Breast epithelium (tissue), 4 donors: ENCODE results near the gene TESMIN. TPM values are rescaled to one million over a fixed set of nuclear protein-coding genes. Genes with fewer than 3 reads are reported as not detected.

Source experiments
- DNase-seq, 2 donors: peaks; one replicate each; pipeline ENCODE4 v3.0.0-alpha.2; 2019; ENCODE audit warnings: low spot score in 2 of 2
- H3K27ac ChIP-seq, 2 donors: fragments of 200-600 bp; sonication (generic) in 1 of 2; one replicate each; pipeline ENCODE4 v1.5.1; 2016 to 2019; ENCODE audit warnings: mild to moderate bottlenecking in 1 of 2
- H3K27me3 ChIP-seq, 2 donors: fragments of 200-600 bp; sonication (generic) in 1 of 2; one replicate each; pipeline versions ENCODE4 v1.5.1 to v1.6.0; 2017 to 2019; ENCODE audit warnings: control low read depth in 1 of 2, mild to moderate bottlenecking in 1 of 2
- H3K36me3 ChIP-seq: fragments of 200-600 bp; one replicate; pipeline ENCODE4 v1.5.1; 2019
- H3K4me1 ChIP-seq, 2 donors: fragments of 200-600 bp; sonication (generic); one replicate each; pipeline ENCODE4 v1.5.1; 2016 to 2019; ENCODE audit warnings: control low read depth in 1 of 2
- H3K4me3 ChIP-seq, 3 donors: fragments of 200-600 bp; sonication (generic); 1 replicate in 2 of 3; 2 replicates in 1 of 3; pipeline ENCODE4 v1.5.1; 2016 to 2019; ENCODE audit warnings: mild to moderate bottlenecking in 3 of 3, moderate library complexity in 2 of 3
- H3K9me3 ChIP-seq, 2 donors: fragments of 200-600 bp; sonication (generic) in 1 of 2; one replicate each; pipeline ENCODE4 v1.5.1; 2016 to 2019; ENCODE audit warnings: control low read depth in 1 of 2
- POLR2A ChIP-seq: fragments of 450-650 bp; IDR thresholded peaks from one replicate; pipeline ENCODE4 v1.6.1; 2016; ENCODE audit warnings: antibody characterized with exemption, mild to moderate bottlenecking, moderate library complexity
- POLR2AphosphoS5 ChIP-seq, 3 donors: sonication (generic); formaldehyde crosslinking; IDR thresholded peaks; one replicate each; pipeline ENCODE4 v1.6.1; 2017; ENCODE audit warnings: antibody characterized with exemption in 3 of 3
- intact Hi-C: fragments of 100-400 bp; cut with DNase I; formaldehyde crosslinking; loops from one replicate; pipeline ENCODE4 v1.15.1; 2023; ENCODE audit warnings: low total_unique reads
- total RNA-seq, 3 donors: library from RNA; depleted of rRNA; stranded (reverse); fragments of >200 nt; gene quantifications; one replicate each; pipeline ENCODE4 v1.1.0, GENCODE V29; 2016
- TF ChIP-seq, protein P1 (sequence below), 3 donors: fragments of 450-650 bp; IDR thresholded peaks; one replicate each; pipeline ENCODE4 v1.5.1; 2016 to 2017; ENCODE audit warnings: antibody characterized with exemption in 3 of 3, mild to moderate bottlenecking in 3 of 3, moderate library complexity in 3 of 3

Gene TESMIN
- total RNA-seq, 3 donors from 2014 or later: 0.48 to 9.8 (median 6.9) TPM

GRCh38 chr11:68756171-68756766 is 4.9 kb upstream of the TESMIN start:
- no peak overlapping the region for H3K4me3 ChIP-seq
- no peak for TF ChIP-seq POLR2A
- no peak for TF ChIP-seq POLR2AphosphoS5 (IDR thresholded peaks at IDR 0.05)
- TF ChIP-seq, protein P1, sequence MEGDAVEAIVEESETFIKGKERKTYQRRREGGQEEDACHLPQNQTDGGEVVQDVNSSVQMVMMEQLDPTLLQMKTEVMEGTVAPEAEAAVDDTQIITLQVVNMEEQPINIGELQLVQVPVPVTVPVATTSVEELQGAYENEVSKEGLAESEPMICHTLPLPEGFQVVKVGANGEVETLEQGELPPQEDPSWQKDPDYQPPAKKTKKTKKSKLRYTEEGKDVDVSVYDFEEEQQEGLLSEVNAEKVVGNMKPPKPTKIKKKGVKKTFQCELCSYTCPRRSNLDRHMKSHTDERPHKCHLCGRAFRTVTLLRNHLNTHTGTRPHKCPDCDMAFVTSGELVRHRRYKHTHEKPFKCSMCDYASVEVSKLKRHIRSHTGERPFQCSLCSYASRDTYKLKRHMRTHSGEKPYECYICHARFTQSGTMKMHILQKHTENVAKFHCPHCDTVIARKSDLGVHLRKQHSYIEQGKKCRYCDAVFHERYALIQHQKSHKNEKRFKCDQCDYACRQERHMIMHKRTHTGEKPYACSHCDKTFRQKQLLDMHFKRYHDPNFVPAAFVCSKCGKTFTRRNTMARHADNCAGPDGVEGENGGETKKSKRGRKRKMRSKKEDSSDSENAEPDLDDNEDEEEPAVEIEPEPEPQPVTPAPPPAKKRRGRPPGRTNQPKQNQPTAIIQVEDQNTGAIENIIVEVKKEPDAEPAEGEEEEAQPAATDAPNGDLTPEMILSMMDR (IDR thresholded peaks at IDR 0.05): no peak
- H3K9me3 ChIP-seq: no peaks in the 10 kb centered on the region
- intact Hi-C loops: no loop called here
- no peaks in the 10 kb centered on the region for H3K27me3 ChIP-seq
- H3K36me3 ChIP-seq: peaks cover 6% of the 10 kb centered on the region
- no peaks in the 10 kb centered on the region for H3K4me1 ChIP-seq
- no peak overlapping the region for H3K27ac ChIP-seq
- no peak for DNase-seq

DNA sequence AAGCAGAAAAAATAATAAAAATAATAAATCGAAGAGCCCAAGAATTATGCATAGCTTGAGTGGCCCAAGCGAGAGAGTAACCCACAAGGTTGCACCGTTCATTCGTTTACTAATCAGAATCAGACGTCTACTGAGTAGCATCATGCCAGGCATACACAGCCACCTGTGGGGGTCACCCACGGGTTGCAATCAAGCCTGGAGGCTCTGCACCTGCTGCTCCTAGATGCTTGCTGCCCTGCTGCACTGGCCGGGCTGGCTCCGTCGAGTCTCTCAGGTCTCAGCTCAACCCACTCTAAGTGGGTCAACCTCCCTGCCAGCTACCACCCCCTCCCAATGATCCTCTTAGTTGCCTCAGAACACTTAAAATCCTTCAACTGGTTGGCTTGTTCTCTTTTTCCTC is 2.0 kb upstream of the TESMIN start:
- no peak for DNase-seq
- H3K36me3 ChIP-seq: peaks cover 6% of the 10 kb centered on the region
- no peaks in the 10 kb centered on the region for H3K9me3 ChIP-seq
- no peaks in the 10 kb centered on the region for H3K27me3 ChIP-seq
- H3K4me1 ChIP-seq: no peaks in the 10 kb centered on the region
- intact Hi-C loops: no loop called here
- no peak overlapping the region for H3K27ac ChIP-seq
- H3K4me3 ChIP-seq: no peak overlapping the region
- TF ChIP-seq POLR2AphosphoS5 (IDR thresholded peaks at IDR 0.05): no peak
- no peak for TF ChIP-seq POLR2A
- TF ChIP-seq, protein P1 (IDR thresholded peaks at IDR 0.05): no peak

GRCh38 chr11:68751004-68751325 is 355 bp downstream of the TESMIN start:
- TF ChIP-seq POLR2AphosphoS5 (IDR thresholded peaks at IDR 0.05): no peak
- TF ChIP-seq, protein P1 (IDR thresholded peaks at IDR 0.05): no peak
- no peak for TF ChIP-seq POLR2A
- no peaks in the 10 kb centered on the region for H3K27me3 ChIP-seq
- no peak for DNase-seq
- no peaks in the 10 kb centered on the region for H3K4me1 ChIP-seq
- H3K36me3 ChIP-seq: no peaks in the 10 kb centered on the region
- peak overlapping the region; percentile 19 to 68 (median 65) for H3K4me3 ChIP-seq
- no peaks in the 10 kb centered on the region for H3K9me3 ChIP-seq
- peak overlapping the region; percentile 74 to 83 for H3K27ac ChIP-seq
- intact Hi-C loops: no loop called here

DNA sequence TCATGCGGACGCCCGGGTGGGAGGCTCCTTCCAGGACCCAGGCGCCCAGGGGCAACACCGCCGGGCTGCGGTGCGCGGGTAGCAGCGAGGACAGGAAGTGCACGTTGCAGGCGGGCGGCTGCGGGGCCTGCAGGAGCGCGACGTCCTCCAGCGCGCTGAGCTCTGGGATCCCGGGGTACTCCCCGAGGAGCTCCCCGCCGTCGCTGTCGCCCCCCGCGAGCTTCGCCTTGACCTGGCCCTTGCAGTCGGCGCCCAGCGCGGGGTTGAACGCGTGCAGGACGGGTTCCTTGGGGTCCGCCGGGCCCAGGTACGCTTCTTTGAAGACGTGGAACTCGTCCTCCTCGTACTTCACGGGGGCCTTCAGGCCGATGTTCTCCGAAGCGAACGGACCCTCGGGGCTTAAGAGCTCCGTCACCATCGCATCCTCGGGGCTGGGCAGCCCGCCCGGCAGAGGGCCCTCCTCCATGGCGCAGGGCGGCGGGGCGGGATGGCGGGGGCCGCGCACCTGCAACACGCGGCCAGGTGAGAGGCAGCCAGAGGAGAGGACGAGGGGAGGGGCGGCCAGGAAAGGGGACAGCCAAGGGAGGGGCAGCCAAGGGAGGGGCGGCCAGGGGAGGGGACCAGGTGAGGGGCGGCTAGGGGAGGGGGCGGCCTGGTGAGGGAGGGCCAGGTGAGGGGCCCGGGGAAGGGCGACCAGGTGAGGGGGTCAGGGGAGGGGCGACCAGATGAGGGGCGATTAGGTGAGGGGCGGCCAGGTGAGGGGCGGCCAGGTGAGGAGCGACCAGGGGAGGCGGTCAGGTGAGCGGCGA is 921 bp downstream of the TESMIN start:
- H3K27me3 ChIP-seq: no peaks in the 10 kb centered on the region
- H3K4me1 ChIP-seq: no peaks in the 10 kb centered on the region
- intact Hi-C loops: no loop called here
- peak overlapping the region in 2 of 3 donors; percentile 65 to 68 for H3K4me3 ChIP-seq
- TF ChIP-seq, protein P1 (IDR thresholded peaks at IDR 0.05): no peak
- TF ChIP-seq POLR2AphosphoS5 (IDR thresholded peaks at IDR 0.05): no peak
- TF ChIP-seq POLR2A: no peak
- no peaks in the 10 kb centered on the region for H3K9me3 ChIP-seq
- peak overlapping the region; percentile 74 to 83 for H3K27ac ChIP-seq
- DNase-seq: no peak
- H3K36me3 ChIP-seq: no peaks in the 10 kb centered on the region
